Right lobe of liver (tissue), 6 donors: ENCODE results near the gene ZNF467. TPM values are rescaled to one million over a fixed set of nuclear protein-coding genes. Genes with fewer than 3 reads are reported as not detected.

Experiments
- ATAC-seq, 4 donors: fragments of 200-7000 bp; cut with Tn5 transposase; one replicate each; pipeline ENCODE4 v1.9.1; 2020; ENCODE audit warnings: mild to moderate bottlenecking in 4 of 4, moderate library complexity in 4 of 4
- DNase-seq, 3 donors: peaks; one replicate each; pipeline ENCODE4 v3.0.0-alpha.2; 2020
- H3K27ac ChIP-seq, 3 donors: fragments of 200-600 bp; one replicate each; pipeline ENCODE4 v1.8.0; 2022
- H3K27me3 ChIP-seq, 2 donors: fragments of 200-600 bp; one replicate each; pipeline ENCODE4 v1.8.0; 2022
- H3K36me3 ChIP-seq, 4 donors: fragments of 200-600 bp; sonication (generic) in 1 of 4; one replicate each; pipeline versions ENCODE4 v1.5.1 to v1.8.0; 2017 to 2022; ENCODE audit warnings: control low read depth in 1 of 4
- H3K4me1 ChIP-seq, 4 donors: fragments of 200-600 bp; sonication (generic) in 1 of 4; one replicate each; pipeline versions ENCODE4 v1.5.1 to v1.8.0; 2017 to 2022; ENCODE audit warnings: control low read depth in 1 of 4
- H3K4me3 ChIP-seq, 3 donors: fragments of 200-600 bp; one replicate each; pipeline ENCODE4 v1.8.0; 2022
- H3K9me3 ChIP-seq, 4 donors: fragments of 200-600 bp; sonication (generic) in 1 of 4; one replicate each; pipeline versions ENCODE4 v1.5.1 to v1.8.0; 2017 to 2022; ENCODE audit warnings: control low read depth in 1 of 4
- POLR2A ChIP-seq: fragments of 450-650 bp; IDR thresholded peaks from one replicate; pipeline ENCODE4 v1.6.1; 2017; ENCODE audit warnings: antibody characterized with exemption, mild to moderate bottlenecking
- WGBS: methylation state at CpG from one replicate; pipeline ENCODE4 v1.1.6; 2018; ENCODE audit warnings: low coverage, low lambda C conversion rate; ENCODE audit not compliant: insufficient coverage; ENCODE audit errors: missing lambda C conversion rate; 5-methylcytosine and 5-hydroxymethylcytosine counted together
- intact Hi-C, 2 donors: fragments of 100-400 bp; cut with DNase I; formaldehyde crosslinking; loops; one replicate each; pipeline versions ENCODE4 v1.11.2 to v1.14.1; 2022
- total RNA-seq, 6 experiments: library from RNA; depleted of rRNA in 2 of 6; stranded (reverse); fragments of >200 nt in 2 of 6; fragmentation: NEBNext Ultra II Directional in 3 of 6; extraction: Animal tissue kit (Norgen Biotek cat#: 25700) in 3 of 6; gene quantifications; one replicate each; pipeline versions ENCODE4 v1.1.0 to v1.2.4, GENCODE V29; 2016 to 2023
- TF ChIP-seq, protein P1 (sequence below), 4 donors: fragments of 200-600 bp in 3 of 4; fragments of 450-650 bp in 1 of 4; IDR thresholded peaks; one replicate each; pipeline versions ENCODE4 v1.5.1 to v1.8.0; 2016 to 2022; ENCODE audit warnings: antibody characterized with exemption in 4 of 4, mild to moderate bottlenecking in 2 of 4
- donor health status: DM: no; HTN: yes; CAD: no.
- donor health status: DM: no; HTN: no; CAD: no.
- donor health status: DM: no; HTN: no; CAD: no.
- donor health status: DM: no; HTN: yes; CAD: no.
- donor health status: DM: no; HTN: yes; CAD: no.

ZNF467 gene
- total RNA-seq, 6 experiments from 2014 or later, result 3.6 to 14.6 (median 5.8) TPM

DNA sequence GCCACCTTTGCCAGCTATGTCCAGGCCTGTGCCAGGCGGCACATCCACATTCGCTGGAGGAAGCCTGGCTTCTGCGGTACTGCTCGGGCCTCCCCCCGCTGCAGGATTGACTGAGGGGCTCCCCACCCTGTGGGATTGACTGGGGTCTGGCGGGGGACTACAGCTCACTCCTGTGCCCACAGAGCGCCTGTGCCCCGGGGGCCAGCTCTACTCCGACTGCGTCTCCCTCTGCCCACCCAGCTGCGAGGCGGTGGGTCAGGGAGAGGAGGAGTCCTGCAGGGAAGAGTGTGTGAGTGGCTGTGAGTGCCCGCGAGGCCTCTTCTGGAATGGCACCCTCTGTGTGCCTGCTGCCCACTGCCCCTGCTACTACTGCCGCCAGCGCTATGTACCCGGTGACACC, 6.7 kb upstream of the ZNF467 start:
- DNase-seq (no peak), ATAC-seq (no peak)
- Histone ChIP-seq H3K36me3 (no peaks in the 10 kb centered on the region), H3K9me3 (no peaks in the 10 kb centered on the region), H3K4me3 (no peak overlapping the region), H3K27me3 (no peaks in the 10 kb centered on the region), H3K4me1 (no peaks in the 10 kb centered on the region), H3K27ac (no peak overlapping the region)
- no peak for TF ChIP-seq POLR2A
- TF ChIP-seq, protein P1, sequence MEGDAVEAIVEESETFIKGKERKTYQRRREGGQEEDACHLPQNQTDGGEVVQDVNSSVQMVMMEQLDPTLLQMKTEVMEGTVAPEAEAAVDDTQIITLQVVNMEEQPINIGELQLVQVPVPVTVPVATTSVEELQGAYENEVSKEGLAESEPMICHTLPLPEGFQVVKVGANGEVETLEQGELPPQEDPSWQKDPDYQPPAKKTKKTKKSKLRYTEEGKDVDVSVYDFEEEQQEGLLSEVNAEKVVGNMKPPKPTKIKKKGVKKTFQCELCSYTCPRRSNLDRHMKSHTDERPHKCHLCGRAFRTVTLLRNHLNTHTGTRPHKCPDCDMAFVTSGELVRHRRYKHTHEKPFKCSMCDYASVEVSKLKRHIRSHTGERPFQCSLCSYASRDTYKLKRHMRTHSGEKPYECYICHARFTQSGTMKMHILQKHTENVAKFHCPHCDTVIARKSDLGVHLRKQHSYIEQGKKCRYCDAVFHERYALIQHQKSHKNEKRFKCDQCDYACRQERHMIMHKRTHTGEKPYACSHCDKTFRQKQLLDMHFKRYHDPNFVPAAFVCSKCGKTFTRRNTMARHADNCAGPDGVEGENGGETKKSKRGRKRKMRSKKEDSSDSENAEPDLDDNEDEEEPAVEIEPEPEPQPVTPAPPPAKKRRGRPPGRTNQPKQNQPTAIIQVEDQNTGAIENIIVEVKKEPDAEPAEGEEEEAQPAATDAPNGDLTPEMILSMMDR (IDR thresholded peaks at IDR 0.05), result no peak
- intact Hi-C loops, result no loop called here
- 100% methylated on average over 3 of the region's 17 CpGs for WGBS

DNA sequence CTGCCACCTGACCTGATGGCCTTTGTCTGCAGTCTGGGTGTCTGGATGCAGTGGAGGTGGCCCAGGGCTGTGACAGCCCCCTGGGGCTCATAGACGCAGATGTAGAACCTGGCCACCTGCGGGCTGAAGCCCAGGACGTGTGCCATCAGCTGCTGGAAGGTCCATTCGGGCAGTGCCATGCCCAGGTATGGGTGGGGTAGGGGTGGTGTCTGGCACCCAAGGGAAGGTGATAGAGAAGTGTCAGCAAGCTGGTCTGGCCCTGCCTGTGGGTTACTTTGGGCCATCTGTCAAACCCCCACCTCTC, 6.1 kb upstream of the ZNF467 start:
- H3K9me3 ChIP-seq, result no peaks in the 10 kb centered on the region
- no peak for DNase-seq
- H3K27me3 ChIP-seq, result no peaks in the 10 kb centered on the region
- intact Hi-C loops, result no loop called here
- WGBS, result no CpG with 5 or more reads among the region's 4 CpGs
- H3K4me1 ChIP-seq, result no peaks in the 10 kb centered on the region
- no peaks in the 10 kb centered on the region for H3K36me3 ChIP-seq
- no peak for ATAC-seq
- no peak overlapping the region for H3K4me3 ChIP-seq
- no peak for TF ChIP-seq POLR2A
- TF ChIP-seq, protein P1 (IDR thresholded peaks at IDR 0.05), result no peak
- H3K27ac ChIP-seq, result no peak overlapping the region

DNA sequence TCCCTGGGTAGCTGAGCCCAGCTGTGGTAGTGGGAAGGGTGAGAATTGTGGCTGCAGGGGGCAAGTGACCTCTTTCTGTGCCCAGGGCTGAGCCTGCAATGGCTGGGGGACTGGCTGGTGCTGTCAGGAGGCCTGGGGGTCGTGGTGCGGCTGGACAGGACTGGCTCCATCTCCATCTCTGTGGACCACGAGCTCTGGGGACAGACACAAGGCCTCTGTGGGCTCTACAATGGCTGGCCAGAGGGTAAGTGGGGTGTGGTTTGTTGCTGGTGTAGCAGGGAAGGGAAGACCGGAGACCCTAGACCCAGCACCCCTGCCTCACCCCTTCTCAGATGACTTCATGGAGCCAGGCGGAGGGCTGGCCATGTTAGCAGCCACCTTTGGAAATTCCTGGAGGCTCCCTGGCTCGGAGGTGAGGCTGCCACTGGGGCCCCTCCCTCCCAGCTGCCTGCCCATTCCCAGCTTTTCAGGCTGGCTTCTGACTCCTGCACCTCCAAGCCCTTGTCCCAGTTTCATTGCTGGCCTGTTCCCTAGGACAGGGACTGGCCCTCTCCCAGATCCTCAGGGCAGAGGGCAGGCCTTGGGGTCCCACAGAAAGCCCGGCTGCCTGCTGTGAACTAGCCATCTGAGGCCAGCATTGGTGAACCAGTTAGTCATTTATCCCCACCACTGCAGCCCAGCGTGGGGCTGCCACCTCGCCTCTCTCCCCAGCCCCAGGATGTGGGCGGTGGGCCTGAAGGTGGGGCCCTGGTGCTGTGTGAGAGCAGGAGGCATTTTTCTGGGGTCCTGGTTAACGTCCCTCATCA, 5.5 kb upstream of the ZNF467 start:
- Histone ChIP-seq H3K4me1 (no peaks in the 10 kb centered on the region), H3K36me3 (no peaks in the 10 kb centered on the region), H3K9me3 (no peaks in the 10 kb centered on the region), H3K27me3 (no peaks in the 10 kb centered on the region), H3K4me3 (no peak overlapping the region), H3K27ac (no peak overlapping the region)
- WGBS, result no CpG with 5 or more reads among the region's 11 CpGs
- ATAC-seq (no peak), DNase-seq (no peak)
- no peak for TF ChIP-seq POLR2A
- TF ChIP-seq, protein P1 (IDR thresholded peaks at IDR 0.05), result no peak
- intact Hi-C loops, result no loop called here

DNA sequence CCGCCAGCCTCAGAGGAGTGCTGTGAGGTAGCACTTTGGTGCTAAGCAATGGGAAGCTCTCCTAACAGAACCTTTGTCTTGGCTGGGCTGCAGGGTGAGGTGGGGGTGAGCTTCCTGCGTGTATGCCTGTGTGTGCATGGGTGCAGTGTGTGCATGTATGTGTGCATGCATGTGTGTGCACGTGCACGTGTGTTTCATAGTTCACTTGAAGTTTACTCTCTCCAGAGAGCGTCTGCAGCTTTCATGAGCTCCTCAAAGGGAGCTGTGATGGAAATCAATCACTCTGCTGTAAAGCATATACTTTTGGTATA, 4.9 kb upstream of the ZNF467 start:
- TF ChIP-seq, protein P1 (IDR thresholded peaks at IDR 0.05), result no peak
- no peak for TF ChIP-seq POLR2A
- ATAC-seq (no peak), DNase-seq (no peak)
- H3K9me3 ChIP-seq, result no peaks in the 10 kb centered on the region
- no peaks in the 10 kb centered on the region for H3K36me3 ChIP-seq
- no peaks in the 10 kb centered on the region for H3K27me3 ChIP-seq
- WGBS, result no CpG with 5 or more reads among the region's 5 CpGs
- no peaks in the 10 kb centered on the region for H3K4me1 ChIP-seq
- intact Hi-C loops, result no loop called here
- no peak overlapping the region for H3K27ac ChIP-seq
- H3K4me3 ChIP-seq, result no peak overlapping the region
